Body of pancreas (tissue), 4 donors: ENCODE measurements around the gene FIG4. TPM values are rescaled to one million over a fixed set of nuclear protein-coding genes. Genes with fewer than 3 reads are reported as not detected.

Source experiments
- ATAC-seq: fragments of 150-250 bp; one replicate; pipeline ENCODE4 v1.9.1; 2016
- DNase-seq, 4 donors: peaks; one replicate each; pipeline ENCODE4 v3.0.0-alpha.2; 2019
- H3K27ac ChIP-seq, 4 donors: fragments of 200-600 bp; sonication (generic); 1 replicate in 3 of 4; 2 replicates in 1 of 4; pipeline versions ENCODE4 v1.5.1 to v1.6.1; 2016 to 2019; ENCODE audit warnings: mild to moderate bottlenecking in 1 of 4, mixed read lengths in 1 of 4, moderate library complexity in 1 of 4
- H3K27me3 ChIP-seq, 2 donors: fragments of 200-600 bp; sonication (generic); one replicate each; pipeline ENCODE4 v1.6.0; 2016; ENCODE audit warnings: mild to moderate bottlenecking in 1 of 2
- H3K36me3 ChIP-seq, 2 donors: fragments of 200-600 bp; sonication (generic); replicated peaks in 1 of 2; 2 replicates each; pipeline ENCODE4 v1.5.1; 2016; ENCODE audit warnings: low read depth in 2 of 2; ENCODE audit not compliant: insufficient read depth in 1 of 2
- H3K4me1 ChIP-seq: fragments of 200-600 bp; sonication (generic); one replicate; pipeline ENCODE4 v1.6.0; 2016
- H3K4me3 ChIP-seq, 2 donors: fragments of 200-600 bp; sonication (generic); 1 replicate in 1 of 2; 2 replicates in 1 of 2; pipeline ENCODE4 v1.5.1; 2016 to 2019
- H3K9me3 ChIP-seq, 3 donors: fragments of 200-600 bp; sonication (generic); 1 replicate in 2 of 3; 2 replicates in 1 of 3; pipeline ENCODE4 v1.5.1; 2016
- POLR2A ChIP-seq, 3 donors: fragments of 450-650 bp; IDR thresholded peaks; one replicate each; pipeline ENCODE4 v1.6.1; 2016; ENCODE audit warnings: antibody characterized with exemption in 3 of 3, mild to moderate bottlenecking in 2 of 3
- WGBS, 2 donors: methylation state at CpG; one replicate each; pipeline ENCODE4 v1.1.5; 2017; 5-methylcytosine and 5-hydroxymethylcytosine counted together
- intact Hi-C: fragments of 100-400 bp; cut with DNase I; formaldehyde crosslinking; loops from one replicate; pipeline ENCODE4 v1.15.1; 2023
- total RNA-seq, 2 donors: library from RNA; depleted of rRNA; stranded (reverse); fragments of >200 nt; gene quantifications; one replicate each; pipeline ENCODE4 v1.1.0, GENCODE V29; 2016
- TF ChIP-seq, protein P1 (sequence below), 7 experiments: fragments of 450-650 bp in 4 of 7; fragments of 200-600 bp in 3 of 7; sonication (generic) in 3 of 7; IDR thresholded peaks; one replicate each; pipeline ENCODE4 v1.5.1; 2016 to 2019; ENCODE audit warnings: antibody characterized with exemption in 7 of 7

Gene FIG4
- 10 to 100 TPM in 1 of 2 donors, 1 to 10 TPM in 1; 9.3 to 24.7 TPM for total RNA-seq

- Histone ChIP-seq H3K4me1 (peaks cover 24% of the 10 kb centered on the region), H3K9me3 (no peaks in the 10 kb centered on the region), H3K27ac (peak within 1 kb of the TSS; percentile 55 to 94 (median 86)), H3K27me3 (no peaks in the 10 kb centered on the region), H3K4me3 (peak within 1 kb of the TSS; percentile 63 to 95), H3K36me3 (no peaks in the 10 kb centered on the region)
- TF ChIP-seq POLR2A (IDR thresholded peaks at IDR 0.05): peak; percentile 50 to 81 (median 74)
- TF ChIP-seq, protein P1, sequence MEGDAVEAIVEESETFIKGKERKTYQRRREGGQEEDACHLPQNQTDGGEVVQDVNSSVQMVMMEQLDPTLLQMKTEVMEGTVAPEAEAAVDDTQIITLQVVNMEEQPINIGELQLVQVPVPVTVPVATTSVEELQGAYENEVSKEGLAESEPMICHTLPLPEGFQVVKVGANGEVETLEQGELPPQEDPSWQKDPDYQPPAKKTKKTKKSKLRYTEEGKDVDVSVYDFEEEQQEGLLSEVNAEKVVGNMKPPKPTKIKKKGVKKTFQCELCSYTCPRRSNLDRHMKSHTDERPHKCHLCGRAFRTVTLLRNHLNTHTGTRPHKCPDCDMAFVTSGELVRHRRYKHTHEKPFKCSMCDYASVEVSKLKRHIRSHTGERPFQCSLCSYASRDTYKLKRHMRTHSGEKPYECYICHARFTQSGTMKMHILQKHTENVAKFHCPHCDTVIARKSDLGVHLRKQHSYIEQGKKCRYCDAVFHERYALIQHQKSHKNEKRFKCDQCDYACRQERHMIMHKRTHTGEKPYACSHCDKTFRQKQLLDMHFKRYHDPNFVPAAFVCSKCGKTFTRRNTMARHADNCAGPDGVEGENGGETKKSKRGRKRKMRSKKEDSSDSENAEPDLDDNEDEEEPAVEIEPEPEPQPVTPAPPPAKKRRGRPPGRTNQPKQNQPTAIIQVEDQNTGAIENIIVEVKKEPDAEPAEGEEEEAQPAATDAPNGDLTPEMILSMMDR (IDR thresholded peaks at IDR 0.05): peak in 3 of 7 experiments; percentile 7 to 21 (median 17)
- intact Hi-C loops: no loop called here
- ATAC-seq: peak; percentile 99
- 0% methylated on average over 41 to 46 of the region's 47 CpGs for WGBS, 2 donors
- DNase-seq: peak; percentile 93 to 96 (median 94)
These were observed at the start of gene FIG4, which contains the start of gene AK9 for GRCh38 chr6:109690737-109691621. FIG4 (plus strand) TSS chr6:109691296; CDS start chr6:109691436, 140 bp downstream. AK9 (minus strand) TSS chr6:109691202; CDS start chr6:109675745, 15,457 bp downstream.

- intact Hi-C loops: no loop called here
- no peak for ATAC-seq
- no peaks in the 10 kb centered on the region for H3K36me3 ChIP-seq
- TF ChIP-seq, protein P1 (IDR thresholded peaks at IDR 0.05): no peak
- TF ChIP-seq POLR2A (IDR thresholded peaks at IDR 0.05): no peak
- DNase-seq: no peak
- WGBS, 2 donors: 84 to 86% methylated on average over 2 of the region's 2 CpGs
- H3K27me3 ChIP-seq: no peaks in the 10 kb centered on the region
- no peaks in the 10 kb centered on the region for H3K9me3 ChIP-seq
- no peaks in the 10 kb centered on the region for H3K4me1 ChIP-seq
- H3K4me3 ChIP-seq: no peak overlapping the region
- no peak overlapping the region for H3K27ac ChIP-seq
These were observed 47.0 kb upstream of the FIG4 start for GRCh38 chr6:109644131-109644530.

DNA sequence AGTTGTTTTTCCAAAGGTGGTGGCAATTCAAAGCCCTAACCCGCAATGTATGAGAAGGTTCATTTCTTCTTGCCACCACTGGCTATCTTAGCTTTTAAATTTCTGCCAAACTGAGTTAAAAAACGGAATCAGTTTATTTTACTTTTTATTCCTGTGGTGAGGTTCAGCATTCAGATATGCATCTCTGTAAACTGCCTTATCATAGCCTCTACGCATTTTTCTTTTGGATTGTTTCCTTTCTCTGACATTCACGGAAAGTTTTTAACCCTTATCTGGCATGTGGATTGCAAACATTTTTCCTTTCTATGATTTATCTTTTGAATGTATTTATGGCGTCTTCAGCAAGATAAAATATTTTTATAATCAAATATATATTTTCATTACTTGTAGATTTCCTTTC, 37.8 kb upstream of the FIG4 start:
- no peaks in the 10 kb centered on the region for H3K36me3 ChIP-seq
- no peaks in the 10 kb centered on the region for H3K4me1 ChIP-seq
- intact Hi-C loops: no loop called here
- H3K4me3 ChIP-seq: no peak overlapping the region
- no peak overlapping the region for H3K27ac ChIP-seq
- DNase-seq: no peak
- no peak for ATAC-seq
- TF ChIP-seq, protein P1 (IDR thresholded peaks at IDR 0.05): no peak
- no peak for TF ChIP-seq POLR2A (IDR thresholded peaks at IDR 0.05)
- H3K9me3 ChIP-seq: no peaks in the 10 kb centered on the region
- no peaks in the 10 kb centered on the region for H3K27me3 ChIP-seq
- whole genome bisulfite sequencing, 2 donors: 60 to 68% methylated on average over 5 of the region's 5 CpGs

- Histone ChIP-seq H3K4me3 (no peak overlapping the region), H3K4me1 (no peaks in the 10 kb centered on the region), H3K9me3 (no peaks in the 10 kb centered on the region), H3K27me3 (no peaks in the 10 kb centered on the region), H3K36me3 (no peaks in the 10 kb centered on the region), H3K27ac (no peak overlapping the region)
- TF ChIP-seq POLR2A (IDR thresholded peaks at IDR 0.05): no peak
- TF ChIP-seq, protein P1 (IDR thresholded peaks at IDR 0.05): no peak
- no peak for ATAC-seq
- intact Hi-C loops: no loop called here
- no peak for DNase-seq
- WGBS, 2 donors: 91 to 97% methylated on average over 6 of the region's 6 CpGs
These were observed 35.3 kb upstream of the FIG4 start for GRCh38 chr6:109655761-109656262.
